ENCODE measurements around the gene RPGR. TPM values are rescaled to one million over a fixed set of nuclear protein-coding genes. Genes with fewer than 3 reads are reported as not detected.

The RPGR gene
- total and polyA plus RNA-seq, 10 donors: 5.9 to 34.5 (median 12.5) TPM

DNA sequence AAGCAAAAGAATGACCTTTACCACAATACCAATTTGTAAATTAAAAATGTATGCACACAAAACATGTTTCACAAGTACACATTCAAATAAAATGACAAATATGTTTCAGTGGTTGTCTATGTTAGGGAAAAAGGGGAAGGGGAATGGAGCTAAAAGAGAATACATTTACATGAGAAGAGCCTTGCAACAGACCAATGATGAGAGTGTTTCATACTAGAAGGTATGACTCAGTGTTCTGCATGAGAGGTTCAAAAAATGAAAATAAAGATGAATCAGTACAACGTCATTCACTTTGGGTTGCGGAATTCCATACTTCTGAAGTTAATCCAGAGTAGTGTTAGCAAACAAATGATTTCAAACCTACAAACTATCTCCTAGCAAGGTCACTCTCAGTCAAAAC, 51.7 kb downstream of the RPGR start:
- Histone ChIP-seq H3K36me3 (peaks cover 0 to 6% (median 0%) of the 10 kb centered on the region in 6 donors), H3K27me3 (replicated peaks in 1 of 7) (peaks cover 0 to 4% (median 0%) of the 10 kb centered on the region in 7 donors), H3K4me1 (no peaks in the 10 kb centered on the region), H3K4me3 (no peak overlapping the region), H3K9me3 (no peaks in the 10 kb centered on the region), H3K27ac (no peak overlapping the region)
- no peak for DNase-seq
- 52 to 82% (median 67%) methylated on average over 2 of the region's 2 CpGs for WGBS, 5 donors
- intact Hi-C loops (cut with DNase I; ENCODE audit: low total_unique reads): no loop called here
- TF ChIP-seq POLR2A (IDR thresholded peaks at IDR 0.05): no peak
- no peak for TF ChIP-seq POLR2AphosphoS5 (IDR thresholded peaks at IDR 0.05)
- TF ChIP-seq, protein P1, sequence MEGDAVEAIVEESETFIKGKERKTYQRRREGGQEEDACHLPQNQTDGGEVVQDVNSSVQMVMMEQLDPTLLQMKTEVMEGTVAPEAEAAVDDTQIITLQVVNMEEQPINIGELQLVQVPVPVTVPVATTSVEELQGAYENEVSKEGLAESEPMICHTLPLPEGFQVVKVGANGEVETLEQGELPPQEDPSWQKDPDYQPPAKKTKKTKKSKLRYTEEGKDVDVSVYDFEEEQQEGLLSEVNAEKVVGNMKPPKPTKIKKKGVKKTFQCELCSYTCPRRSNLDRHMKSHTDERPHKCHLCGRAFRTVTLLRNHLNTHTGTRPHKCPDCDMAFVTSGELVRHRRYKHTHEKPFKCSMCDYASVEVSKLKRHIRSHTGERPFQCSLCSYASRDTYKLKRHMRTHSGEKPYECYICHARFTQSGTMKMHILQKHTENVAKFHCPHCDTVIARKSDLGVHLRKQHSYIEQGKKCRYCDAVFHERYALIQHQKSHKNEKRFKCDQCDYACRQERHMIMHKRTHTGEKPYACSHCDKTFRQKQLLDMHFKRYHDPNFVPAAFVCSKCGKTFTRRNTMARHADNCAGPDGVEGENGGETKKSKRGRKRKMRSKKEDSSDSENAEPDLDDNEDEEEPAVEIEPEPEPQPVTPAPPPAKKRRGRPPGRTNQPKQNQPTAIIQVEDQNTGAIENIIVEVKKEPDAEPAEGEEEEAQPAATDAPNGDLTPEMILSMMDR (IDR thresholded peaks at IDR 0.05 in 8 of 11, conservative IDR thresholded peaks at IDR 0.05 in 3 of 11): no peak

DNA sequence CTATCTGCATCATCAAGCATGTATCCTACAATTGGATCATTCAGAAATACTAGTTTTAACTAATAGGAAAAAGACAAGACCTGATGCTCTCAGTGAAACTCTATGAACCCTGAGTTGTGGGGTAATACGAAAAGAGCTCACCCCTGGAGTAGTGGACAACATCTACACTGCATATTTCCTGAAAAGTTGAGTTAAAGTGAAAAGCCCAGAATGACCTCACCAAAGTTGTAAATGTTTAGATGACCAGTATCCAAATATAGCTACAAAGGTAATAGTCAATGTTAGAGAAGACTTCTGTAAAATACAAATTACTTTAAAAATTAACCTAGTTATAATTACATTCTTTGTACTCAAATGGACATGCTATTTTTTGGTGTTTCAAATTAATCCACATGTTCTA, 53.9 kb downstream of the RPGR start:
- H3K27ac ChIP-seq: no peak overlapping the region
- H3K9me3 ChIP-seq: no peaks in the 10 kb centered on the region
- H3K4me1 ChIP-seq: no peaks in the 10 kb centered on the region
- intact Hi-C loops (cut with DNase I; ENCODE audit: low total_unique reads): no loop called here
- 76 to 100% (median 85%) methylated on average over 1 of the region's 1 CpG for WGBS, 5 donors
- no peak for DNase-seq
- TF ChIP-seq, protein P1 (IDR thresholded peaks at IDR 0.05 in 8 of 11, conservative IDR thresholded peaks at IDR 0.05 in 3 of 11): no peak
- TF ChIP-seq POLR2A (IDR thresholded peaks at IDR 0.05) (no peak), POLR2AphosphoS5 (IDR thresholded peaks at IDR 0.05) (no peak)
- no peak overlapping the region for H3K4me3 ChIP-seq
- peaks cover 0 to 12% (median 0%) of the 10 kb centered on the region in 6 donors for H3K36me3 ChIP-seq
- peaks cover 0 to 4% (median 0%) of the 10 kb centered on the region in 7 donors for H3K27me3 ChIP-seq (replicated peaks in 1 of 7)

DNA sequence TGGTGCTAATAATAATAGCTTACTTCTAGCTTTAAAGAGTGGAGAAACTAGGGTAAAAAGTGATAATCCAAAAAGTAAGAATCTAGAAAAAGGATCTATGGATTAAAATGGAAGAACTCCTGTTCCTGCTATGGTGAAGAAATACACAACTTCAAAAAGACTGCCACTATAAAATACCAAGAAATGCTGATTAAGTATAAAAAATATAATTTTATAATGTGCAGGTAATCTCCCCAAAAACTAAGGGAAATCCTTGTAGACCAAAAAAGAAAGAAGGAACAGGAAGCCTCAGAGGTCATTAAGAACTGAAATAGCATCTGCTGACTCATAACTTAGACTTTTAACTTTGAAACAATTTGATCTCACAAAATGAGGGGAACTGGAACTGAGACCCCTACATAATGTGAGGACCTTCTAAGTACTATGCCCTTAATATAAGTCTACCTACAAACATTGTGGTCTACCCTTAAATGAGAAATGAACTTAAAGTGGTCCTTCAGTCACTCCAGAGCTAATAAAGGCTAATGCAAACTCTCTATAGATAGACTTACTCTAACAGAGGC, 56.1 kb downstream of the RPGR start:
- Histone ChIP-seq H3K4me1 (no peaks in the 10 kb centered on the region), H3K27ac (no peak overlapping the region), H3K4me3 (no peak overlapping the region), H3K36me3 (peaks cover 0 to 12% (median 0%) of the 10 kb centered on the region in 6 donors), H3K27me3 (replicated peaks in 1 of 7) (peaks cover 0 to 8% (median 0%) of the 10 kb centered on the region in 7 donors), H3K9me3 (no peaks in the 10 kb centered on the region)
- DNase-seq: no peak
- TF ChIP-seq POLR2A (IDR thresholded peaks at IDR 0.05) (no peak), POLR2AphosphoS5 (IDR thresholded peaks at IDR 0.05) (no peak)
- TF ChIP-seq, protein P1 (IDR thresholded peaks at IDR 0.05 in 8 of 11, conservative IDR thresholded peaks at IDR 0.05 in 3 of 11): no peak
- intact Hi-C loops (cut with DNase I; ENCODE audit: low total_unique reads): no loop called here

DNA sequence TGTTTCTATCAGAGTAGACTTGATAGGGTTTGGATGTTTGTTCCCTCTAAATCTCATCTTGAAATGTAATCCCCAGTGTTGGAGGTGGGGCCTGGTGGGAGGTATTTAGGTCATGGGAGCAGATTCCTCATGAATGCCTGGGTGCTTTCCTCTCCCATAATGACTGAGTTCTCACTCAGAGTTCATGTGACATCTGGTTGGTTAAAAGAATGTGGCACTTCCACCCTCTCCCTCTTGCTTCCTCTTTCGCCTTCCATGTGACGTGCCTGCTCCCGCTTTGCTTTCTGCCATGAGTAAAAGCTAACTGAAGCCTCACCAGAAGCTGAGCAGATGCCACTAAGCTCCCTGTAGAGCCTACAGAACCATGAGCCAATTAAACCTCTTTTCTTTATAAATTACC, 59.3 kb downstream of the RPGR start:
- no peak for DNase-seq

More for the DNA sequence above, 59.3 kb downstream of the RPGR start:
- H3K27ac ChIP-seq: no peak overlapping the region
- peaks cover 0 to 8% (median 0%) of the 10 kb centered on the region in 7 donors for H3K27me3 ChIP-seq (replicated peaks in 1 of 7)
- no peak overlapping the region for H3K4me3 ChIP-seq
- H3K4me1 ChIP-seq: no peaks in the 10 kb centered on the region
- H3K9me3 ChIP-seq: no peaks in the 10 kb centered on the region
- whole genome bisulfite sequencing, 5 donors: 76 to 96% (median 82%) methylated on average over 3 of the region's 3 CpGs
- TF ChIP-seq, protein P1 (IDR thresholded peaks at IDR 0.05 in 8 of 11, conservative IDR thresholded peaks at IDR 0.05 in 3 of 11): no peak
- TF ChIP-seq POLR2A (IDR thresholded peaks at IDR 0.05) (no peak), POLR2AphosphoS5 (IDR thresholded peaks at IDR 0.05) (no peak)
- H3K36me3 ChIP-seq: peaks cover 0 to 9% (median 0%) of the 10 kb centered on the region in 6 donors
- intact Hi-C loops (cut with DNase I; ENCODE audit: low total_unique reads): no loop called here
